Fibroblast of skin of abdomen (primary cell): ENCODE measurements around the gene WASF3. TPM values are rescaled to one million over a fixed set of nuclear protein-coding genes. Genes with fewer than 3 reads are reported as not detected.

Experiments used
- DNase-seq: peaks from one replicate; pipeline ENCODE4 v3.0.0-alpha.2; 2013
- polyA plus RNA-seq, 2 experiments: library from polyadenylated mRNA; unstranded; fragments of 120-200 nt; gene quantifications; one replicate each; pipeline ENCODE4 v1.2.1, GENCODE V29; 2013; ENCODE audit not compliant: insufficient read length in 2 of 2

Gene WASF3
- 17.1 TPM for polyA plus RNA-seq (2013, experiment 1 of 2; ENCODE audit: insufficient read length)
- polyA plus RNA-seq (2013, experiment 2 of 2; ENCODE audit: insufficient read length), result 16.8 TPM

GRCh38 chr13:26557393-26558073 is at the start of gene WASF3:
Gene WASF3 (plus strand): TSS chr13:26557683. CDS start chr13:26642271, 84,588 bp downstream.
- DNase-seq, result peak; percentile 95

- peak; percentile 83 for DNase-seq
These were observed 48.6 kb upstream of the WASF3 start for GRCh38 chr13:26508885-26509284.

GRCh38 chr13:26509491-26509890 is 48.0 kb upstream of the WASF3 start:
- DNase-seq, result no peak

GRCh38 chr13:26513931-26514330 is 43.6 kb upstream of the WASF3 start:
- DNase-seq, result no peak

- DNase-seq, result no peak
These were observed 41.8 kb upstream of the WASF3 start for GRCh38 chr13:26515721-26516120.

GRCh38 chr13:26517936-26518335 is 39.5 kb upstream of the WASF3 start:
- no peak for DNase-seq

GRCh38 chr13:26518451-26518959 is 39.0 kb upstream of the WASF3 start:
- DNase-seq, result no peak

GRCh38 chr13:26522571-26522970 is 34.9 kb upstream of the WASF3 start:
- DNase-seq, result no peak

- DNase-seq, result no peak
These were observed 34.5 kb upstream of the WASF3 start for GRCh38 chr13:26523007-26523406.

GRCh38 chr13:26525528-26525927 is 32.0 kb upstream of the WASF3 start:
- DNase-seq, result no peak

GRCh38 chr13:26526702-26527216 is 30.7 kb upstream of the WASF3 start:
- peak; percentile 2 for DNase-seq

- no peak for DNase-seq
These were observed 29.0 kb upstream of the WASF3 start for GRCh38 chr13:26528527-26528926.

- DNase-seq, result peak; percentile 62
These were observed 28.0 kb upstream of the WASF3 start for GRCh38 chr13:26529441-26529840.

- DNase-seq, result no peak
These were observed 25.7 kb upstream of the WASF3 start for GRCh38 chr13:26531742-26532141.

- DNase-seq, result no peak
These were observed 23.3 kb upstream of the WASF3 start for GRCh38 chr13:26534036-26534726.

- no peak for DNase-seq
These were observed 18.8 kb upstream of the WASF3 start for GRCh38 chr13:26538363-26539317.

- DNase-seq, result no peak
These were observed 17.7 kb upstream of the WASF3 start for GRCh38 chr13:26539738-26540292.

GRCh38 chr13:26540334-26540733 is 17.1 kb upstream of the WASF3 start:
- no peak for DNase-seq

GRCh38 chr13:26541041-26541440 is 16.4 kb upstream of the WASF3 start:
- DNase-seq, result no peak

- no peak for DNase-seq
These were observed 15.6 kb upstream of the WASF3 start for GRCh38 chr13:26541678-26542568.

GRCh38 chr13:26544707-26545106 is 12.8 kb upstream of the WASF3 start:
- DNase-seq, result no peak
